Mesodermal cell (in vitro differentiated cells): ENCODE data around the gene EYA2.

Experiments
- H3K27ac ChIP-seq: 2 replicates; pipeline ENCODE4 v1.7.0; 2013; ENCODE audit warnings: mild to moderate bottlenecking, low read depth, low read length, moderate library complexity; ENCODE audit not compliant: severe bottlenecking
- H3K36me3 ChIP-seq: 2 replicates; pipeline ENCODE4 v1.7.1; 2013; ENCODE audit warnings: mild to moderate bottlenecking, low read length, moderate library complexity; ENCODE audit not compliant: control insufficient read depth, insufficient read depth
- H3K4me1 ChIP-seq: one replicate; pipeline ENCODE4 v1.7.1; 2013; ENCODE audit warnings: mild to moderate bottlenecking, low read length; ENCODE audit not compliant: insufficient read depth, control insufficient read depth, poor library complexity, severe bottlenecking
- H3K4me3 ChIP-seq: 2 replicates; pipeline ENCODE4 v1.7.0; 2013; ENCODE audit warnings: low read length, control low read depth, mild to moderate bottlenecking; ENCODE audit not compliant: insufficient read depth, poor library complexity, severe bottlenecking; ENCODE audit errors: extremely low read depth
- H3K9me3 ChIP-seq: 2 replicates; pipeline ENCODE4 v1.7.1; 2013; ENCODE audit warnings: mild to moderate bottlenecking, low read length, moderate library complexity; ENCODE audit not compliant: control insufficient read depth
- WGBS, 2 experiments: methylation state at CpG; one replicate each; pipeline ENCODE4 v1.1.5; 2013; ENCODE audit warnings: missing lambda C conversion rate in 2 of 2; ENCODE audit not compliant: insufficient coverage in 2 of 2; 5-methylcytosine and 5-hydroxymethylcytosine counted together

Gene EYA2

DNA sequence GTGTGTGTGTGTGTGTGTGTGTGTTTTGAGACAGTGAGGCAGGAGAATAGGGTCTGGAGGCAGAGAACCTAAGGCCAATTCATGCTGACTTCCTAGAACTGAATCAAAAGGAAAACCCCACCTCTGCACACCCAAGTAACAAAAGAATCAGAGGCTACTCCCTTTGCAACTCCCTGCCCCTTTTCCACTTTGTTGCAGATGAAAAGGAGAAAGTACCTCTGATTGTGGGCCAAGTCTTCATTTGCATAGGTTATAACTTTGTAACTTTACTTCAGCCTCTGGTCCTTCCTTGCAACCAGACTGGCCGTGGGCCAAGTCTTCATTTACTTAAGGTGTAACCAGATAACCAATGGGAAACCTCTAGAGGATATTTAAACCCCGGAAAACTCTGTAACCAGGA is 168.8 kb downstream of the EYA2 start:
- Histone ChIP-seq H3K4me3 (no peak overlapping the region), H3K27ac (no peak overlapping the region), H3K9me3 (peaks cover 13% of the 10 kb centered on the region), H3K36me3 (no peaks in the 10 kb centered on the region), H3K4me1 (no peaks in the 10 kb centered on the region)
- WGBS, 2 experiments, result 80% methylated on average over 1 of the region's 2 CpGs; no CpG with 5 or more reads in 1 of the 2 experiments

DNA sequence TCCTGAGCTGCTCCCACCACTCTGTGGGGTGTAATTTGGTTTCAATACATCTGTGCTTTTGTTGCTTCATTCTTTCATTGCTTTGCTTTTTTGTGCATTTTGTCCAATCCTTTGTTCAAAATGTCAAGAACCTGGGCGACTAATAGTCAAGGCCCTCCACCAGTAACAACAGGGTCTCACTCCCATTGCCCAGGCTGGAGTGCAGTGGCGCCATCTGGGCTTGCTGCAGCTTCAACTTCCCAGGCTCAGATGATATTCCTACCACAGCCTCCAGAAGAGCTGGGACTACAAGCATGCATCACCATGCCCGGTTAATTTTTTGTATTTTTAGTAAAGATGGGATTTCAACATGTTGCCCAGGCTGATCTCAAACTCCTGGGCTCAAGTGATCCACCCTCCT is 169.2 kb downstream of the EYA2 start:
- Histone ChIP-seq H3K4me1 (no peaks in the 10 kb centered on the region), H3K36me3 (no peaks in the 10 kb centered on the region), H3K27ac (no peak overlapping the region), H3K4me3 (no peak overlapping the region), H3K9me3 (peaks cover 17% of the 10 kb centered on the region)
- 72 to 84% methylated on average over 2 to 3 of the region's 3 CpGs for WGBS, 2 experiments

DNA sequence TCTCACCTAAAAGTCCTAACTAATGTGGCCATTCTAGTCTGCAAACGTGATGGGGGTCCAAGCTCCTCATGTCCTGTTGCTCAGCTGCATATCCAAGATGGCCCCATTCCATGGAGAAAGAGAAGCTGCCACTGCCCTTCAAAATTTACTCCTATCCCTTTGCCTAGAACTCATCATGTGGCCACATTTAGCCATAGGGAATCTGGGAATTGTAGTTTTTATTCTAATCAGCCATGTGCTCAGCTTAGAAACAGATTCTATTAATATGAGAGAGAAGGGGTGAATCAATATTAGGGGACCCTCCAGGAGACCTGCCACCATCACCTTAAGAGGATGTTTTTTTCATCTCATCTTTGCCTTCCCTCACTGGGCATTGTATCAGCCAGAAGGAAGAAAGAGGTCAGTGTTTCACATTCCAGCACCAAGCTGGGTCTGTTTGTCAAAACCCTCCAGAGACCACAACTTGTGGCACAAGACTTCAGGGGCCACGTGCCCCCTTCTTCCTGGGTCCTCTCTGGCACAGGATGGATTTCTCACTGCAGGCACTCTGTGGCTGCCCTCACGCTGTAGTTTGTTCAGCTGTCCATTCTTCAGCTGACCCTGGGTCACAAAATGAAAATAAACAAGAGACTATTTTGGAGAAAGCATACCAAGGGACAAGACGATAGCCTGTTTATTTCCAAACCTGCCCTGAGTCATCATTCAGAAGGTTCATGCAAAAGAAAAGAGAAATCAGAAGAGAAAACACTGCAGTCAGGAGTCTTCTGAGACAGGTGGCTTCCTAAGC is 172.0 kb downstream of the EYA2 start:
- no peak overlapping the region for H3K27ac ChIP-seq
- 72 to 84% methylated on average over 4 of the region's 4 CpGs for WGBS, 2 experiments
- H3K4me1 ChIP-seq, result no peaks in the 10 kb centered on the region
- peaks cover 20% of the 10 kb centered on the region for H3K9me3 ChIP-seq
- H3K4me3 ChIP-seq, result no peak overlapping the region
- H3K36me3 ChIP-seq, result no peaks in the 10 kb centered on the region

DNA sequence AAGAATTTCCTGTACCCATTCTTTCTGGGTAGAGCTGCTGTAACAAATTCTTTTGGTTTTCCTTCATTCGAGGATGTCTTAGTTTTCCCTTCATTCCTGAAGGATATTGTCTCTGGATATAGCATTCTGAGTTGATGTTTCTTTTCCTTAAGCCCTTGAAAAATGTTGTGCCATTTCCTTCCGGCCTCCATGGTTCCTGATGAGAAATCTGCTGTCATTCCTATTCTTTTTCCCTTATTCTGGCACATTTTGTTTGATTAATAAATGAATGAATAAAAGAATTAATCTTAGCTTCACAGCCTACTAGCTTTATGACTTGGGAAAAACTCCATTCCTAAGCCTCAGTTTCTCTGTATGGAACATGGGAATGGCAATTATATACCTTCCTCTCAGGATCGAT is 173.1 kb downstream of the EYA2 start:
- Histone ChIP-seq H3K4me1 (no peaks in the 10 kb centered on the region), H3K4me3 (no peak overlapping the region)

DNA sequence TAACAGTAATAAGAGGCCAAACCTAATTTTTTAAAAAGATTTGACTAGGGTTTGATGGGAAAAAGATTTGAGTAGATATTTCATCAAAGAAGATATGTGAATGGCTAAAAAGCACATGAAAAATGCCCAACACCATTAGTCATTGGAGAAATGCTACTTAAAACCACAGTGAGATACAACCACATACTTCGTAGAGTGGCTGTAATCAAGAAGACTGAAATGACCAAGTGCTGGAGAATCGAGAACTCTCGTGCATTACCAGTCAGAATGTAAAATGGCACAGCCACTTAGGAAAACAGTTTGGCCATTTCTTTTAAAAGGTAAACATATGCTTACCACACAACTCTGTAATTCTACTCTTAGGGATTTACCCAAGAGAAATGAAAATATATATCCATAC is 175.5 kb downstream of the EYA2 start:
- H3K27ac ChIP-seq, result no peak overlapping the region

More for the DNA sequence above, 173.1 kb downstream of the EYA2 start:
- H3K9me3 ChIP-seq, result peaks cover 23% of the 10 kb centered on the region
- WGBS, 2 experiments, result 80% methylated on average over 2 of the region's 3 CpGs; no CpG with 5 or more reads in 1 of the 2 experiments
- no peaks in the 10 kb centered on the region for H3K36me3 ChIP-seq
- no peak overlapping the region for H3K27ac ChIP-seq

DNA sequence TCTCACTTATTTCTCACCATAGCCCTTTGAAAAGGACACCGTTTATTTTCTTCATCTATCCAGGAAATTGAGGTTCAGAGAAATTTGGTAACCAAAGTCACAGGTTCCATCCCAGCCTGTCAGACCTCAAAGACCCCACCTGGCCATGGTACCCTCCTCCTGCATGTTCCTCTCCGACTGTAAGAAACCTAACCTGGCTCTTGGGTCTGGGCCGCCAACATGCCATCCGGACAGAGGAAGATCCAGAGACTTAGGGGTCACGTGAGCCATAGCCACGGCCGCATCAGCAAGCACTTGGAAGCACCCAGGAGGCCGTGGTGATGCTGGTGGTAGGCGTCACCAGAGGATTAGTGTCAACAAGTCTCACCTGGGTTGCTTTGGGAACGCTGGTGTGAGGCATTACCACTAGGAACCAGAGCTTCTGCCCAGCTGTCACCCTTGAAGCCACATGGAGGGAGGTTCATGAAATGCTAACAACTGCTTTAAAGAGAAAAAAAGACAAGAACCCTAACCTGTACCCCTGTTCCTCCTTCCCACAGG is 177.1 kb downstream of the EYA2 start:
- H3K36me3 ChIP-seq, result no peaks in the 10 kb centered on the region

More for the DNA sequence above, 175.5 kb downstream of the EYA2 start:
- Histone ChIP-seq H3K36me3 (no peaks in the 10 kb centered on the region), H3K9me3 (peaks cover 23% of the 10 kb centered on the region), H3K4me1 (no peaks in the 10 kb centered on the region), H3K4me3 (no peak overlapping the region)
- WGBS, 2 experiments, result 80 to 87% methylated on average over 1 to 3 of the region's 3 CpGs

DNA sequence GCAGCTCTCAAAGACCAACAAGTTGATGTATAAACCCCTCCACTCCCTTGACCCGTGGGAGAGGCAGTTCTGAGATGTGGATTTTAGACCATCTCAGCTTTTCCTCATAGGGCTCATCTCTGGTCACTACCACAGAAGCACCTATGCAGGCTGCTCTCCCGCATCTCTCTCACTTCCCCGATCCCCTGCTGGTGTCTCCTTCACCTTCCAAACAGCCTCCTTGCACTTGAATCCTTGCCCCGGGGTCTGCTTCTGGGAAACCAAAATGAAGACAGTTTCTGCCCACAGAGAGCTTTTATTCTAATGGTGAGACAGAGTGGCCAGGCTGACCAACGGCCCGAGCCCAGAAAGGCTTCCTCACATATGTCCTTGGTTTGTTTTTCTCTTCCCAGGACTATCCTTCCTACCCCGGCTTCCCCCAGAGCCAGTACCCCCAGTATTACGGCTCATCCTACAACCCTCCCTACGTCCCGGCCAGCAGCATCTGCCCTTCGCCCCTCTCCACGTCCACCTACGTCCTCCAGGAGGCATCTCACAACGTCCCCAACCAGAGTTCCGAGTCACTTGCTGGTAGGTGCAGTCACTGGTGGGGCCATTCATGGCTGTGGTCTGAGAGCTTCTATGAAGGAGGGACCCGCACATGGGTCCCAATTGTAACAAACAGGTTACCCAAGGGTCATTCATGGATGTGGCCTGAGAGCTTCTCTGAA is 179.3 kb downstream of the EYA2 start:
- no peaks in the 10 kb centered on the region for H3K36me3 ChIP-seq
- 86 to 98% methylated on average over 11 to 13 of the region's 16 CpGs for WGBS, 2 experiments

More for the DNA sequence above, 177.1 kb downstream of the EYA2 start:
- Histone ChIP-seq H3K9me3 (peaks cover 23% of the 10 kb centered on the region), H3K4me1 (no peaks in the 10 kb centered on the region), H3K4me3 (no peak overlapping the region), H3K27ac (no peak overlapping the region)
- WGBS, 2 experiments, result 87 to 91% methylated on average over 9 to 10 of the region's 10 CpGs

DNA sequence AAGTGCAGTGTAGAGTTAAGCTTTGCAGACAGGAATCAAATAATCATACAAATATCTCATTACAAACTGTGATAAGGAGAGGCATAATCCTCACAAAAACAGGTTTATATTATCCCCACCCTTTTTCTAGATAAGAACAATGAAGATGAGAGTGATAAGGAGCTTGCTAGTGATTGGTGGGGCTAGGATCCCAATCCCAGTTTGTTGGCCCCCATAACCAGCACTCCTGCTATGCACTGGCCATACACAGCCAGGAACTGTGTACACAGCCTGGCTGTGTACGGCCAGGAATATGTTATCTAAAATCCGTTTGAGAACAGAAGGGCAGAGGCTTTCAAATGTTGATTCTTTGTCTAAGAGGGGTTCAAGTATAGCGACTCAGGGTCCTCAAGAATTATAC is 180.6 kb downstream of the EYA2 start:
- no CpG with 5 or more reads among the region's 3 CpGs for WGBS, 2 experiments
- H3K36me3 ChIP-seq, result no peaks in the 10 kb centered on the region
- no peaks in the 10 kb centered on the region for H3K4me1 ChIP-seq
- H3K4me3 ChIP-seq, result no peak overlapping the region
- H3K9me3 ChIP-seq, result peaks cover 11% of the 10 kb centered on the region
- no peak overlapping the region for H3K27ac ChIP-seq

More for the DNA sequence above, 179.3 kb downstream of the EYA2 start:
- H3K4me1 ChIP-seq, result no peaks in the 10 kb centered on the region
- H3K4me3 ChIP-seq, result no peak overlapping the region
- H3K27ac ChIP-seq, result no peak overlapping the region
- peaks cover 13% of the 10 kb centered on the region for H3K9me3 ChIP-seq

DNA sequence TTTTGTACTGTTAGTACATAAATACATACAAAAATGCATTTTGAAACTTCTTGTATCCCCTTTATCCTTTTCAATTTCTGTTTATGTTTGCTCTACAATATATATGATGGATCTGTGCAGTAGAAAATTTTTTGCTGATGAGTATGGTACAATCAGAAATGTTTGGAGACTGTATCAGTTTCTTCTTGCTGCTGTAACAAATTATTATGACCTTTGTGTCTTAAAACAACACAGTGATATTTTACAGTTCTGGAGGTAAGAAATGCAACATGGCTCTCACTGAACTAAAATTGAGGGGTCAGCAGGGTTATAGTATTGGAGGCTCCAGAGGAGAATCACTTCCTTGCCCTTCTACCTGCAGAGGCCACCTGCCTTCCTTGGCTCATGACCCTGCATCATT is 184.4 kb downstream of the EYA2 start:
- Histone ChIP-seq H3K4me3 (no peak overlapping the region), H3K9me3 (peaks cover 8% of the 10 kb centered on the region), H3K36me3 (no peaks in the 10 kb centered on the region)

DNA sequence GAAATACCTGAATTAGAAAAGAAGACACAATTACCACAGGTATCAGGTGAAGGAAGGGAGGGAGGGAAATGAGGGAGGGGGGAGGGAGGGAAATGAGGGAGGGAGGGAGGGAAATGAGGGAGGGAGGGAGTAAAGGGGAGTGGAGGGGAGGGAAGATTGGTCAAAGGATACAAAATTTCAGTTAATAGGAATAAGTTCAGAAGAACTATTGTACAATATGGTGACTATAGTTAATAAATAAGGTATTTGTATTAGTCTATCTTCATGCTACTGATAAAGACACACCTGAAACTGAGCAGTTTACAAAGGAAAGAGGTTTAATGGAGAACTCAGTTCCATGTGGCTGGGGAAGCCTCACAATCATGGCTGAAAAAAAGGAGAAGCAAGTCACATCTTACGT is 185.7 kb downstream of the EYA2 start:
- 100% methylated on average over 1 of the region's 1 CpG for WGBS, 2 experiments
- peaks cover 8% of the 10 kb centered on the region for H3K9me3 ChIP-seq
- no peak overlapping the region for H3K4me3 ChIP-seq
- no peak overlapping the region for H3K27ac ChIP-seq
- H3K36me3 ChIP-seq, result no peaks in the 10 kb centered on the region
- no peaks in the 10 kb centered on the region for H3K4me1 ChIP-seq

More for the DNA sequence above, 184.4 kb downstream of the EYA2 start:
- no peaks in the 10 kb centered on the region for H3K4me1 ChIP-seq
- H3K27ac ChIP-seq, result no peak overlapping the region
